Liver (tissue), 9 donors: ENCODE results near the gene CDX1. TPM values are rescaled to one million over a fixed set of nuclear protein-coding genes. Genes with fewer than 3 reads are reported as not detected.

ENCODE experiments used
- DNase-seq: peaks from one replicate; pipeline ENCODE4 v3.0.0-alpha.2; 2017; ENCODE audit warnings: low spot score
- H3K27ac ChIP-seq, 2 donors: one replicate each; pipeline ENCODE4 v1.7.0; 2013; ENCODE audit warnings: inconsistent platforms in 2 of 2, low read length in 2 of 2, control low read depth in 1 of 2, low read depth in 1 of 2, mild to moderate bottlenecking in 1 of 2
- H3K27me3 ChIP-seq, 4 donors: one replicate each; pipeline versions ENCODE4 v1.6.1 to v1.7.0; 2013; ENCODE audit warnings: low read length in 3 of 4, inconsistent platforms in 1 of 4, mild to moderate bottlenecking in 1 of 4, moderate library complexity in 1 of 4; ENCODE audit not compliant: control insufficient read depth in 4 of 4, insufficient read depth in 4 of 4
- H3K36me3 ChIP-seq, 4 donors: one replicate each; pipeline versions ENCODE4 v1.6.1 to v1.7.0; 2013; ENCODE audit warnings: low read length in 3 of 4, mild to moderate bottlenecking in 3 of 4, low read depth in 1 of 4, moderate library complexity in 1 of 4; ENCODE audit not compliant: control insufficient read depth in 4 of 4, insufficient read depth in 3 of 4
- H3K4me1 ChIP-seq, 4 donors: one replicate each; pipeline versions ENCODE4 v1.6.1 to v1.7.0; 2013; ENCODE audit warnings: low read length in 3 of 4, mild to moderate bottlenecking in 3 of 4, moderate library complexity in 1 of 4; ENCODE audit not compliant: control insufficient read depth in 4 of 4, insufficient read depth in 4 of 4
- H3K4me3 ChIP-seq, 3 donors: one replicate each; pipeline versions ENCODE4 v1.6.1 to v1.7.0; 2013; ENCODE audit warnings: low read length in 3 of 3, control low read depth in 1 of 3, low read depth in 1 of 3, mild to moderate bottlenecking in 1 of 3
- H3K9ac ChIP-seq, 2 donors: one replicate each; pipeline ENCODE4 v1.7.0; 2013; ENCODE audit warnings: low read length in 2 of 2, mild to moderate bottlenecking in 2 of 2, moderate library complexity in 2 of 2, control low read depth in 1 of 2, low read depth in 1 of 2
- H3K9me3 ChIP-seq, 4 donors: one replicate each; pipeline versions ENCODE4 v1.6.1 to v1.7.0; 2013; ENCODE audit warnings: low read length in 3 of 4; ENCODE audit not compliant: control insufficient read depth in 4 of 4
- EGR1 ChIP-seq, 2 donors: IDR thresholded peaks; 2 replicates each; pipeline ENCODE4 v1.6.1; 2016 to 2018; ENCODE audit warnings: antibody characterized with exemption in 2 of 2, low read depth in 2 of 2
- FOXA1 ChIP-seq: IDR thresholded peaks from 2 replicates; pipeline ENCODE4 v1.6.1; 2016; ENCODE audit warnings: antibody characterized with exemption
- FOXA2 ChIP-seq: IDR thresholded peaks from 2 replicates; pipeline ENCODE4 v1.6.1; 2016; ENCODE audit warnings: antibody characterized with exemption
- GABPA ChIP-seq, 2 donors: IDR thresholded peaks in 1 of 2; conservative IDR thresholded peaks in 1 of 2; 2 replicates each; pipeline ENCODE4 v1.6.1; 2016; ENCODE audit warnings: antibody characterized with exemption in 2 of 2, mild to moderate bottlenecking in 1 of 2, moderate library complexity in 1 of 2
- HNF4A ChIP-seq, 2 donors: conservative IDR thresholded peaks; 2 replicates each; pipeline ENCODE4 v1.6.1; 2016; ENCODE audit warnings: antibody characterized with exemption in 2 of 2, mild to moderate bottlenecking in 2 of 2
- NR2F2 ChIP-seq: IDR thresholded peaks from 2 replicates; pipeline ENCODE4 v1.6.1; 2016; ENCODE audit warnings: antibody characterized with exemption
- RAD21 ChIP-seq, 2 donors: IDR thresholded peaks; 2 replicates each; pipeline ENCODE4 v1.6.1; 2016; ENCODE audit warnings: antibody characterized with exemption in 2 of 2, mild to moderate bottlenecking in 2 of 2
- TAF1 ChIP-seq: conservative IDR thresholded peaks from 2 replicates; pipeline ENCODE4 v1.6.1; 2016; ENCODE audit warnings: antibody characterized with exemption, mild to moderate bottlenecking
- YY1 ChIP-seq: IDR thresholded peaks from 2 replicates; pipeline ENCODE4 v1.6.1; 2016; ENCODE audit warnings: antibody characterized with exemption, mild to moderate bottlenecking
- WGBS: extraction: QIAGEN DNeasy Blood & Tissue Kit; methylation state at CpG from one replicate; pipeline ENCODE4 v1.1.7; 2013; 5-methylcytosine and 5-hydroxymethylcytosine counted together
- polyA plus RNA-seq, 2 donors: library from polyadenylated mRNA; stranded (reverse) in 1 of 2; unstranded in 1 of 2; fragments of 200-250 nt in 1 of 2; fragments of >200 nt in 1 of 2; fragmentation: Nextera tagmentation in 1 of 2; extraction: Ambion mirVana in 1 of 2; gene quantifications; one replicate each; pipeline versions ENCODE4 v1.2.1 to v1.2.3, GENCODE V29; 2013 to 2015
- total RNA-seq, 2 donors: library from RNA; depleted of rRNA; stranded (reverse); fragments of >200 nt; gene quantifications; one replicate each; pipeline ENCODE4 v1.2.3, GENCODE V29; 2014
- TF ChIP-seq, protein P1 (sequence below): IDR thresholded peaks from 2 replicates; pipeline ENCODE4 v1.6.1; 2016; ENCODE audit warnings: antibody characterized with exemption
- TF ChIP-seq, protein P2 (sequence below): IDR thresholded peaks from 2 replicates; pipeline ENCODE4 v1.6.1; 2016; ENCODE audit warnings: antibody characterized with exemption
- TF ChIP-seq, protein P3 (sequence below): fragments of 150-350 bp; IDR thresholded peaks from 2 replicates; pipeline ENCODE4 v1.5.1; 2017; ENCODE audit warnings: improper control_type of control experiment, low read depth, low read length; ENCODE audit not compliant: missing input control
- TF ChIP-seq, protein P4 (sequence below): IDR thresholded peaks from 2 replicates; pipeline ENCODE4 v1.6.1; 2016; ENCODE audit warnings: antibody characterized with exemption
- donor health status: healthy.
- donor health status: healthy.
- donor health status: healthy.
- donor health status: healthy.
- donor health status: healthy.

Gene CDX1
- total and polyA plus RNA-seq, 4 donors, result not detected

DNA sequence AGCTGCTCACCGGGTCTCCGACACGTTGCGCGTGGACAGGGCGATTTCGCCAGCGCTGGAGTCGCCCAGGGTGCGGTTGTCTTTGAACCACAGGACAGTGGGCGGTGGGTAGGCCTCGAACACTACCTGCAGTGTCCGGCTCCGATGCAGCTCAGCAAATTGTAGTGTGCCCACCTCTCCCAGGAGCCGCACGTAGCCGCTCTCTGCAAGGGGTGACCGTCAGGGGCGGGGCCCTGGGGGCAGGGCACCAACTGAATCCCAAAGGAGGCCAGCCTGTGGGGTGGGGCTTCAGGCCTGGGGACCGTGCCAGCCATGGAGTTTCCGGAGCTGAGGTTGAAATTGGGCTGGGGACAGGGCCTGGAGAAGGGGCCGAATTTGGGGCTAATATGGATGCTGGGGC, 33.8 kb upstream of the CDX1 start:
- no peaks in the 10 kb centered on the region for H3K9me3 ChIP-seq
- 94% methylated on average over 22 of the region's 22 CpGs for WGBS
- H3K9ac ChIP-seq, result no peak overlapping the region
- H3K4me3 ChIP-seq, result no peak overlapping the region
- H3K27ac ChIP-seq, result no peak overlapping the region
- DNase-seq, result no peak
- H3K27me3 ChIP-seq, result no peaks in the 10 kb centered on the region
- peaks cover 11 to 55% (median 39%) of the 10 kb centered on the region in 4 donors for H3K4me1 ChIP-seq
- peaks cover 0 to 2% (median 0%) of the 10 kb centered on the region in 4 donors for H3K36me3 ChIP-seq
- no peak for TF ChIP-seq GABPA (IDR thresholded peaks at IDR 0.05 in 1 of 2, conservative IDR thresholded peaks at IDR 0.05 in 1 of 2)
- TF ChIP-seq FOXA2, result no peak

DNA sequence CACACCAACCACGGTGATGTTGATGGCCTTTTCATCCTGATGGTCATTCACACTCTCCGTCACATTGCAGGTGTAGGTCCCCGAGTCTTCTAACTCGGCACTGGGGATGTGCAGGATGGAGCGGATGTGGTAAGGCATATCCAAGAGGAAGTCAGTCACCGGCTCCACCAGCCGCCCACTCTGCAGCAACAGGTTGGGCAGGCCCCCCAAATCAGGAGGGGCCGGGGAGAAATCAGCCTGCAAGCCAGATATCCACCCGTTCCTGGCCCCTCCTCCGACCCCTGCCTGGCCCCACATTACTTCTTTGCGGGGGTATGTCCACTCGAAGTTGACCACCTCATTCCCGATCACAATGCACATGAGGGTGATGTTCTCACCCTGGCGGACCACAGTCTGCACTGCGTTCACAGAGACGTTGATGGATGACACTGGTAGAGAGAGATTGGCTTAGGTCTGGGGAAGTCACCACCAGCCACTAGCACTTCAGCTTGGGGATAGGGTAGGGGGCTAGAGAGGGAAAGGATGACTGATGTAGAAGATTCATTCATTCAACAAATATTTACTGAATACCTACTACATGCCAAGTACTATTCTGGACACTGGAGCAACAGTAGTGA, 32.9 kb upstream of the CDX1 start:
- H3K4me1 ChIP-seq, result peaks cover 11 to 61% (median 47%) of the 10 kb centered on the region in 4 donors
- H3K36me3 ChIP-seq, result no peaks in the 10 kb centered on the region
- H3K4me3 ChIP-seq, result no peak overlapping the region
- TF ChIP-seq RAD21 (IDR thresholded peaks at IDR 0.05) (no peak), HNF4A (conservative IDR thresholded peaks at IDR 0.05) (no peak), EGR1 (IDR thresholded peaks at IDR 0.05; ENCODE audit: low read depth in 2 of 2) (no peak), YY1 (no peak)
- TF ChIP-seq, protein P1, sequence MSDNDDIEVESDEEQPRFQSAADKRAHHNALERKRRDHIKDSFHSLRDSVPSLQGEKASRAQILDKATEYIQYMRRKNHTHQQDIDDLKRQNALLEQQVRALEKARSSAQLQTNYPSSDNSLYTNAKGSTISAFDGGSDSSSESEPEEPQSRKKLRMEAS, result no peak
- TF ChIP-seq, protein P2, sequence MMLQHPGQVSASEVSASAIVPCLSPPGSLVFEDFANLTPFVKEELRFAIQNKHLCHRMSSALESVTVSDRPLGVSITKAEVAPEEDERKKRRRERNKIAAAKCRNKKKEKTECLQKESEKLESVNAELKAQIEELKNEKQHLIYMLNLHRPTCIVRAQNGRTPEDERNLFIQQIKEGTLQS, result no peak
- 83% methylated on average over 16 of the region's 16 CpGs for WGBS
- no peak overlapping the region for H3K27ac ChIP-seq
- H3K27me3 ChIP-seq, result no peaks in the 10 kb centered on the region
- no peak for DNase-seq
- H3K9ac ChIP-seq, result no peak overlapping the region
- H3K9me3 ChIP-seq, result no peaks in the 10 kb centered on the region

DNA sequence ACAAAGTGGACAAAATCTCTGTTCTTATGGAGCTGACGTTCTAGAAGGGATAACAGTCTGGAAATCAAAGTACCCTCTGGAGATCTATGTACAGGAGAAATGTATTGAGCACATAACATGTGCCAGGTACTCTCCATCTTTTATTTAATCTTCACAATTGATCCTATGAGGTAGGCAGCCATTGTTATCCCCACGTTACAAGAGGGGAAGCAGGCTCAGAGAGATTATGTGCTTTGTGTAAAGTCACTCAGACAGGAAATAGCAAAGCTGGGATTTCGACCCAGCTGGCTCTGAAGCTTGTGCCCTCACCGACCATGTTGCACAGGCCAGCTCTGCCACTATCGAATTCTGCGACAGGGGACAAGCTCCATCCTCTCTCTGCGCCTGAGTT, 32.4 kb upstream of the CDX1 start:
- Histone ChIP-seq H3K27ac (peak overlapping the region in 1 of 2 donors; percentile 33), H3K4me3 (no peak overlapping the region), H3K36me3 (no peaks in the 10 kb centered on the region), H3K4me1 (peaks cover 14 to 61% (median 49%) of the 10 kb centered on the region in 4 donors), H3K27me3 (no peaks in the 10 kb centered on the region), H3K9ac (no peak overlapping the region), H3K9me3 (no peaks in the 10 kb centered on the region)
- no peak for DNase-seq
- TF ChIP-seq, protein P3, sequence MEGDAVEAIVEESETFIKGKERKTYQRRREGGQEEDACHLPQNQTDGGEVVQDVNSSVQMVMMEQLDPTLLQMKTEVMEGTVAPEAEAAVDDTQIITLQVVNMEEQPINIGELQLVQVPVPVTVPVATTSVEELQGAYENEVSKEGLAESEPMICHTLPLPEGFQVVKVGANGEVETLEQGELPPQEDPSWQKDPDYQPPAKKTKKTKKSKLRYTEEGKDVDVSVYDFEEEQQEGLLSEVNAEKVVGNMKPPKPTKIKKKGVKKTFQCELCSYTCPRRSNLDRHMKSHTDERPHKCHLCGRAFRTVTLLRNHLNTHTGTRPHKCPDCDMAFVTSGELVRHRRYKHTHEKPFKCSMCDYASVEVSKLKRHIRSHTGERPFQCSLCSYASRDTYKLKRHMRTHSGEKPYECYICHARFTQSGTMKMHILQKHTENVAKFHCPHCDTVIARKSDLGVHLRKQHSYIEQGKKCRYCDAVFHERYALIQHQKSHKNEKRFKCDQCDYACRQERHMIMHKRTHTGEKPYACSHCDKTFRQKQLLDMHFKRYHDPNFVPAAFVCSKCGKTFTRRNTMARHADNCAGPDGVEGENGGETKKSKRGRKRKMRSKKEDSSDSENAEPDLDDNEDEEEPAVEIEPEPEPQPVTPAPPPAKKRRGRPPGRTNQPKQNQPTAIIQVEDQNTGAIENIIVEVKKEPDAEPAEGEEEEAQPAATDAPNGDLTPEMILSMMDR, result no peak
- TF ChIP-seq HNF4A (conservative IDR thresholded peaks at IDR 0.05), result no peak
- no peak for TF ChIP-seq EGR1 (IDR thresholded peaks at IDR 0.05; ENCODE audit: low read depth in 2 of 2)
- TF ChIP-seq, protein P2, result no peak
- TF ChIP-seq, protein P4, sequence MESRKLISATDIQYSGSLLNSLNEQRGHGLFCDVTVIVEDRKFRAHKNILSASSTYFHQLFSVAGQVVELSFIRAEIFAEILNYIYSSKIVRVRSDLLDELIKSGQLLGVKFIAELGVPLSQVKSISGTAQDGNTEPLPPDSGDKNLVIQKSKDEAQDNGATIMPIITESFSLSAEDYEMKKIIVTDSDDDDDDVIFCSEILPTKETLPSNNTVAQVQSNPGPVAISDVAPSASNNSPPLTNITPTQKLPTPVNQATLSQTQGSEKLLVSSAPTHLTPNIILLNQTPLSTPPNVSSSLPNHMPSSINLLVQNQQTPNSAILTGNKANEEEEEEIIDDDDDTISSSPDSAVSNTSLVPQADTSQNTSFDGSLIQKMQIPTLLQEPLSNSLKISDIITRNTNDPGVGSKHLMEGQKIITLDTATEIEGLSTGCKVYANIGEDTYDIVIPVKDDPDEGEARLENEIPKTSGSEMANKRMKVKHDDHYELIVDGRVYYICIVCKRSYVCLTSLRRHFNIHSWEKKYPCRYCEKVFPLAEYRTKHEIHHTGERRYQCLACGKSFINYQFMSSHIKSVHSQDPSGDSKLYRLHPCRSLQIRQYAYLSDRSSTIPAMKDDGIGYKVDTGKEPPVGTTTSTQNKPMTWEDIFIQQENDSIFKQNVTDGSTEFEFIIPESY, result no peak
- no peak for TF ChIP-seq FOXA1
- TF ChIP-seq NR2F2, result no peak
- no peak for TF ChIP-seq GABPA (IDR thresholded peaks at IDR 0.05 in 1 of 2, conservative IDR thresholded peaks at IDR 0.05 in 1 of 2)
- TF ChIP-seq TAF1, result no peak
- no peak for TF ChIP-seq YY1
- WGBS, result 75% methylated on average over 7 of the region's 7 CpGs
